Endothelial cell of umbilical vein (primary cell): ENCODE data around the gene RIMBP2. TPM values are rescaled to one million over a fixed set of nuclear protein-coding genes. Genes with fewer than 3 reads are reported as not detected.

Experiments
- BruUV-seq: library from RNA; stranded (reverse); fragments of 400-500 nt; replicated peaks from 2 replicates; lab custom pipeline; 2021; lab: Mats Ljungman, UMichigan
- CTCF ChIA-PET: fragments of 300-600, 350-600 bp; sonication (Branson Sonifier 250); formaldehyde crosslinking; loops from one replicate; lab custom pipeline; 2021; ENCODE audit warnings: antibody characterized with exemption, inconsistent platforms; lab: Charles Lee
- POLR2A ChIA-PET: fragments of 300-600, 350-600 bp; sonication (Branson Sonifier 250); formaldehyde crosslinking; loops from one replicate; lab custom pipeline; 2021; ENCODE audit warnings: antibody characterized with exemption, inconsistent platforms; lab: Charles Lee
- DNase-seq: peaks from one replicate; pipeline ENCODE4 v3.0.0-alpha.2; 2011; ENCODE audit warnings: low read depth, low spot score
- FAIRE-seq: peaks from 2 replicates; lab custom pipeline; 2011; peaks lifted over from hg19 to GRCh38; lab: Jason Lieb, UNC
- H2AFZ ChIP-seq: 2 replicates; pipeline ENCODE4 v1.6.0; 2012; ENCODE audit warnings: low read depth, low read length, control low read depth, inconsistent platforms
- H3K27ac ChIP-seq: 2 replicates; pipeline ENCODE4 v1.5.1; 2011; ENCODE audit warnings: low read depth, mild to moderate bottlenecking, control low read depth, low read length, moderate library complexity; ENCODE audit not compliant: insufficient read depth
- H3K27me3 ChIP-seq, 2 experiments: 2 replicates each; pipeline versions ENCODE4 v1.6.0 to v1.6.1; 2011; ENCODE audit warnings: low read length in 2 of 2, mixed read lengths in 1 of 2; ENCODE audit not compliant: control insufficient read depth in 2 of 2, insufficient read depth in 2 of 2
- H3K36me3 ChIP-seq, 2 experiments: 2 replicates in 1 of 2; 3 replicates in 1 of 2; pipeline ENCODE4 v1.5.1; 2011; ENCODE audit warnings: low read length in 2 of 2, mild to moderate bottlenecking in 1 of 2, moderate library complexity in 1 of 2; ENCODE audit not compliant: control insufficient read depth in 2 of 2, insufficient read depth in 2 of 2; ENCODE audit errors: extremely low read depth in 1 of 2
- H3K4me1 ChIP-seq: 3 replicates; pipeline ENCODE4 v1.5.1; 2011; ENCODE audit warnings: mild to moderate bottlenecking, low read length; ENCODE audit not compliant: control insufficient read depth, insufficient read depth; ENCODE audit errors: extremely low read depth
- H3K4me2 ChIP-seq: 2 replicates; pipeline ENCODE4 v1.6.1; 2011; ENCODE audit warnings: low read length, control low read depth, mixed read lengths; ENCODE audit not compliant: insufficient read depth
- H3K4me3 ChIP-seq, 3 experiments: fragments of 200-600 bp in 1 of 3; sonication (generic), shearing (Covaris generic) in 1 of 3; replicated peaks in 1 of 3; 2 replicates each; pipeline ENCODE4 v1.5.1; 2011 to 2016; ENCODE audit warnings: control low read depth in 3 of 3, low read length in 3 of 3, mild to moderate bottlenecking in 2 of 3, inconsistent platforms in 1 of 3, low read depth in 1 of 3, moderate library complexity in 1 of 3; ENCODE audit not compliant: insufficient read depth in 1 of 3
- H3K79me2 ChIP-seq: 2 replicates; pipeline ENCODE4 v1.6.0; 2012; ENCODE audit warnings: low read length, inconsistent platforms; ENCODE audit not compliant: control insufficient read depth, insufficient read depth
- H3K9ac ChIP-seq: replicated peaks from 2 replicates; pipeline ENCODE3; 2011; ENCODE audit warnings: low read length, control low read depth; ENCODE audit not compliant: insufficient read depth; ENCODE audit errors: extremely low read depth
- H3K9me1 ChIP-seq: replicated peaks from 3 replicates; pipeline ENCODE4 v1.6.0; 2011; ENCODE audit warnings: mild to moderate bottlenecking, low read length; ENCODE audit not compliant: control insufficient read depth, insufficient read depth; ENCODE audit errors: extremely low read depth
- H3K9me3 ChIP-seq: replicated peaks from 2 replicates; pipeline ENCODE4 v1.5.1; 2012; ENCODE audit warnings: low read length, inconsistent platforms; ENCODE audit not compliant: control insufficient read depth, insufficient read depth
- H4K20me1 ChIP-seq: replicated peaks from 2 replicates; pipeline ENCODE3; 2011; ENCODE audit warnings: mild to moderate bottlenecking, low read length; ENCODE audit not compliant: control insufficient read depth, insufficient read depth; ENCODE audit errors: extremely low read depth
- EZH2 ChIP-seq: IDR thresholded peaks from 2 replicates; pipeline ENCODE4 v1.6.1; 2012; ENCODE audit warnings: borderline replicate concordance, low read depth, mild to moderate bottlenecking, moderate library complexity, low read length, inconsistent platforms; ENCODE audit not compliant: severe bottlenecking
- FOS ChIP-seq: IDR thresholded peaks from 2 replicates; pipeline ENCODE4 v1.6.1; 2011; ENCODE audit warnings: mild to moderate bottlenecking, low read length, moderate library complexity, borderline replicate concordance; ENCODE audit not compliant: insufficient read depth
- GATA2 ChIP-seq: IDR thresholded peaks from 2 replicates; pipeline ENCODE4 v1.7.0; 2011; ENCODE audit warnings: low read depth, mild to moderate bottlenecking, moderate library complexity, mixed read lengths, low read length; ENCODE audit not compliant: insufficient read length, insufficient read depth
- JUN ChIP-seq: IDR thresholded peaks from 2 replicates; pipeline ENCODE4 v1.6.1; 2011; ENCODE audit warnings: borderline replicate concordance, low read depth; ENCODE audit not compliant: insufficient read length, insufficient read depth
- MAX ChIP-seq: IDR thresholded peaks from 2 replicates; pipeline ENCODE4 v1.6.1; 2011; ENCODE audit not compliant: insufficient read depth, insufficient read length
- MYC ChIP-seq: IDR thresholded peaks from one replicate; pipeline ENCODE4 v1.6.1; 2011; ENCODE audit warnings: mild to moderate bottlenecking, low read depth, low read length
- POLR2A ChIP-seq: IDR thresholded peaks from 2 replicates; pipeline ENCODE4 v1.6.1; 2012; ENCODE audit warnings: low read depth, mild to moderate bottlenecking, control low read depth, low read length
- POLR2AphosphoS5 ChIP-seq: IDR thresholded peaks from 2 replicates; pipeline ENCODE4 v1.6.1; 2012; ENCODE audit warnings: low read depth, mild to moderate bottlenecking, control low read depth, low read length, moderate library complexity; ENCODE audit not compliant: insufficient read depth
- dilution Hi-C: fragments of 300-500 bp; cut with MboI; formaldehyde crosslinking; loops from one replicate; pipeline ENCODE4 v1.15.0; 2019; ENCODE audit warnings: low sequenced_read_pairs; ENCODE audit not compliant: extremely low pct_ligation_motif_present
- intact Hi-C: fragments of 100-400 bp; cut with micrococcal nuclease; formaldehyde crosslinking; loops from one replicate; pipeline ENCODE4 v1.10.0; 2022
- polyA plus RNA-seq, 4 experiments: library from polyadenylated mRNA; depleted of rRNA in 3 of 4; stranded (reverse) in 3 of 4; unstranded in 1 of 4; fragments of >200 nt; gene quantifications; 2 replicates each; pipeline versions ENCODE4 v1.2.1 to v1.2.3, GENCODE V29; 2011 to 2012; ENCODE audit warnings: missing spikeins in 1 of 4
- total RNA-seq: library from RNA; stranded (reverse); gene quantifications from 2 replicates; pipeline ENCODE4 v1.2.3, GENCODE V29; 2021
- TF ChIP-seq, protein P1 (sequence below), 2 donors: IDR thresholded peaks; 1 replicate in 1 of 2; 2 replicates in 1 of 2; pipeline ENCODE4 v1.5.1; 2011; ENCODE audit warnings: low read length in 2 of 2, mild to moderate bottlenecking in 2 of 2, moderate library complexity in 2 of 2, control low read depth in 1 of 2, inconsistent platforms in 1 of 2, low read depth in 1 of 2; ENCODE audit not compliant: insufficient read depth in 1 of 2; ENCODE audit errors: extremely low read depth in 1 of 2

RIMBP2 gene
- total and polyA plus RNA-seq, 2 donors (not counting 3 experiments of a cell fraction or from before 2014, with no cell fraction given) = 0.04 TPM; not detected in 1

- H3K9me3 ChIP-seq = no peaks in the 10 kb centered on the region
- no peaks in the 10 kb centered on the region for H3K27me3 ChIP-seq
- TF ChIP-seq MAX (no peak), POLR2A (no peak), EZH2 (no peak), MYC (no peak), FOS (no peak), JUN (no peak)
- TF ChIP-seq, protein P1, sequence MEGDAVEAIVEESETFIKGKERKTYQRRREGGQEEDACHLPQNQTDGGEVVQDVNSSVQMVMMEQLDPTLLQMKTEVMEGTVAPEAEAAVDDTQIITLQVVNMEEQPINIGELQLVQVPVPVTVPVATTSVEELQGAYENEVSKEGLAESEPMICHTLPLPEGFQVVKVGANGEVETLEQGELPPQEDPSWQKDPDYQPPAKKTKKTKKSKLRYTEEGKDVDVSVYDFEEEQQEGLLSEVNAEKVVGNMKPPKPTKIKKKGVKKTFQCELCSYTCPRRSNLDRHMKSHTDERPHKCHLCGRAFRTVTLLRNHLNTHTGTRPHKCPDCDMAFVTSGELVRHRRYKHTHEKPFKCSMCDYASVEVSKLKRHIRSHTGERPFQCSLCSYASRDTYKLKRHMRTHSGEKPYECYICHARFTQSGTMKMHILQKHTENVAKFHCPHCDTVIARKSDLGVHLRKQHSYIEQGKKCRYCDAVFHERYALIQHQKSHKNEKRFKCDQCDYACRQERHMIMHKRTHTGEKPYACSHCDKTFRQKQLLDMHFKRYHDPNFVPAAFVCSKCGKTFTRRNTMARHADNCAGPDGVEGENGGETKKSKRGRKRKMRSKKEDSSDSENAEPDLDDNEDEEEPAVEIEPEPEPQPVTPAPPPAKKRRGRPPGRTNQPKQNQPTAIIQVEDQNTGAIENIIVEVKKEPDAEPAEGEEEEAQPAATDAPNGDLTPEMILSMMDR (IDR thresholded peaks at IDR 0.05; ENCODE audit: extremely low read depth in 1 of 2, insufficient read depth in 1 of 2, low read depth in 1 of 2, low read length in 2 of 2) = no peak
- no peak for DNase-seq
- no peak overlapping the region for H2AFZ ChIP-seq
- no peak for FAIRE-seq
- CTCF ChIA-PET = no interaction called here
- no peak overlapping the region for H3K4me2 ChIP-seq
- BruUV-seq = no TSS peak
- H3K4me3 ChIP-seq = no peak overlapping the region
- no peaks in the 10 kb centered on the region for H3K9me1 ChIP-seq
- no peaks in the 10 kb centered on the region for H3K4me1 ChIP-seq
- no peaks in the 10 kb centered on the region for H4K20me1 ChIP-seq
- no peak overlapping the region for H3K9ac ChIP-seq
- H3K27ac ChIP-seq = no peak overlapping the region
- H3K36me3 ChIP-seq = no peaks in the 10 kb centered on the region
- intact Hi-C loops = no loop called here
- POLR2A ChIA-PET = no interaction called here
- dilution Hi-C loops = no loop called here
- H3K79me2 ChIP-seq = no peaks in the 10 kb centered on the region
These were observed 1.7 kb upstream of the RIMBP2 start for GRCh38 chr12:130717752-130718151.

- Histone ChIP-seq H3K4me3 (no peak overlapping the region), H4K20me1 (no peaks in the 10 kb centered on the region), H3K4me1 (no peaks in the 10 kb centered on the region), H3K27me3 (no peaks in the 10 kb centered on the region), H3K9me1 (no peaks in the 10 kb centered on the region), H3K27ac (no peak overlapping the region), H3K79me2 (no peaks in the 10 kb centered on the region), H2AFZ (no peak overlapping the region), H3K9ac (no peak overlapping the region), H3K9me3 (no peaks in the 10 kb centered on the region), H3K4me2 (no peak overlapping the region), H3K36me3 (no peaks in the 10 kb centered on the region)
- intact Hi-C loops (no loop called here), dilution Hi-C loops (no loop called here)
- BruUV-seq = no TSS peak
- DNase-seq = no peak
- ChIA-PET CTCF (no interaction called here), POLR2A (no interaction called here)
- no peak for FAIRE-seq
- TF ChIP-seq GATA2 (no peak), POLR2A (no peak), JUN (no peak), FOS (no peak), MAX (no peak), EZH2 (no peak), POLR2AphosphoS5 (no peak), MYC (no peak)
- TF ChIP-seq, protein P1 (IDR thresholded peaks at IDR 0.05; ENCODE audit: extremely low read depth in 1 of 2, insufficient read depth in 1 of 2, low read depth in 1 of 2, low read length in 2 of 2) = no peak
These were observed 869 bp upstream of the RIMBP2 start for GRCh38 chr12:130716969-130717366.
